Frontal cortex (tissue), 4 donors: ENCODE results near the gene NDUFAF7. TPM values are rescaled to one million over a fixed set of nuclear protein-coding genes. Genes with fewer than 3 reads are reported as not detected.
"Not testable (repeated sequence)": the region's sequence is repeated elsewhere in the genome, so short reads cannot be mapped to it uniquely, and the experiment has no call there.

Experiments
- DNase-seq, 2 donors: peaks; one replicate each; pipeline ENCODE4 v3.0.0; 2012; ENCODE audit warnings: low spot score in 2 of 2
- FAIRE-seq: peaks from 2 replicates; lab custom pipeline; 2012; peaks lifted over from hg19 to GRCh38; lab: Jason Lieb, UNC
- total RNA-seq: library from RNA; depleted of rRNA; stranded (reverse); fragments of >200 nt; gene quantifications from one replicate; pipeline ENCODE4 v1.2.3, GENCODE V29; 2014
- donor health status: control.
- donor health status: control.
- donor health status: control.

Gene NDUFAF7
- total RNA-seq, 1 donor from 2014 or later, result 26.1 TPM

GRCh38 chr2:37211212-37211611, 20.2 kb upstream of the NDUFAF7 start:
- FAIRE-seq, result no peak
- no peak for DNase-seq

GRCh38 chr2:37211939-37212338, 19.5 kb upstream of the NDUFAF7 start:
- DNase-seq, result no peak
- FAIRE-seq, result no peak

GRCh38 chr2:37215250-37215649, 16.2 kb upstream of the NDUFAF7 start:
- no peak for DNase-seq

GRCh38 chr2:37219046-37219445, 12.4 kb upstream of the NDUFAF7 start:
- DNase-seq (no peak), FAIRE-seq (no peak)

More at GRCh38 chr2:37215250-37215649, 16.2 kb upstream of the NDUFAF7 start:
- FAIRE-seq, result no peak

- DNase-seq (no peak), FAIRE-seq (no peak)
Observed at GRCh38 chr2:37223131-37223530, 8.3 kb upstream of the NDUFAF7 start.

GRCh38 chr2:37224063-37224462, 7.4 kb upstream of the NDUFAF7 start:
- DNase-seq (no peak), FAIRE-seq (no peak)

GRCh38 chr2:37225129-37225528, 6.3 kb upstream of the NDUFAF7 start:
- FAIRE-seq, DNase-seq: not testable (repeated sequence)

GRCh38 chr2:37226863-37227262, 4.6 kb upstream of the NDUFAF7 start:
- no peak for DNase-seq

GRCh38 chr2:37228788-37229187, 2.7 kb upstream of the NDUFAF7 start:
- FAIRE-seq (no peak), DNase-seq (no peak)

More at GRCh38 chr2:37226863-37227262, 4.6 kb upstream of the NDUFAF7 start:
- no peak for FAIRE-seq

GRCh38 chr2:37230581-37230980, 877 bp upstream of the NDUFAF7 start:
- FAIRE-seq (no peak), DNase-seq (no peak)

- DNase-seq, result peak in 1 of 2 donors; percentile 29
- FAIRE-seq, result no peak
Observed at GRCh38 chr2:37232131-37232933, 874 bp downstream of the NDUFAF7 start.

GRCh38 chr2:37243435-37243834, 12.0 kb downstream of the NDUFAF7 start:
- FAIRE-seq (no peak), DNase-seq (no peak)

- no peak for DNase-seq
- no peak for FAIRE-seq
Observed at GRCh38 chr2:37244017-37244416, 12.6 kb downstream of the NDUFAF7 start.

- no peak for FAIRE-seq
- DNase-seq, result no peak
Observed at GRCh38 chr2:37244755-37245154, 13.3 kb downstream of the NDUFAF7 start.

GRCh38 chr2:37246205-37246604, 14.7 kb downstream of the NDUFAF7 start:
- FAIRE-seq, result no peak
- DNase-seq, result no peak

GRCh38 chr2:37250869-37251740, 19.6 kb downstream of the NDUFAF7 start:
- FAIRE-seq (no peak), DNase-seq (no peak)

GRCh38 chr2:37262522-37262921, 31.1 kb downstream of the NDUFAF7 start:
- DNase-seq (no peak), FAIRE-seq (no peak)

GRCh38 chr2:37263839-37264238, 32.4 kb downstream of the NDUFAF7 start:
- FAIRE-seq (no peak), DNase-seq (no peak)

- no peak for FAIRE-seq
- DNase-seq, result no peak
Observed at GRCh38 chr2:37267685-37268084, 36.2 kb downstream of the NDUFAF7 start.

GRCh38 chr2:37268111-37268510, 36.7 kb downstream of the NDUFAF7 start:
- DNase-seq (no peak), FAIRE-seq (no peak)
